H1 (cell line): ENCODE data around the gene TLE2. TPM values are rescaled to one million over a fixed set of nuclear protein-coding genes. Genes with fewer than 3 reads are reported as not detected.

Experiments used
- CTCF ChIA-PET: fragments of 300-600 bp; sonication (Branson Sonifier 250); formaldehyde crosslinking; loops from one replicate; lab custom pipeline; 2021; ENCODE audit not compliant: partially characterized antibody; lab: Charles Lee
- POLR2A ChIA-PET: fragments of 300-600 bp; sonication (Branson Sonifier 250); formaldehyde crosslinking; loops from one replicate; lab custom pipeline; 2021; ENCODE audit warnings: inconsistent platforms; ENCODE audit not compliant: partially characterized antibody; lab: Charles Lee
- DNase-seq, 2 experiments: peaks; one replicate each; pipeline versions ENCODE4 v3.0.0 to v3.0.0-alpha.2; 2010 to 2022; ENCODE audit warnings: low spot score in 2 of 2, low read depth in 1 of 2, mixed read lengths in 1 of 2
- FAIRE-seq: peaks from 2 replicates; lab custom pipeline; 2011; peaks lifted over from hg19 to GRCh38; lab: Jason Lieb, UNC
- H2AFZ ChIP-seq: 2 replicates; pipeline ENCODE4 v1.8.1; 2012; ENCODE audit warnings: low read length, inconsistent platforms
- H2AK5ac ChIP-seq: 2 replicates; pipeline ENCODE4 v1.6.1; 2013; ENCODE audit warnings: low read depth, low read length
- H2BK120ac ChIP-seq: replicated peaks from 2 replicates; pipeline ENCODE3; 2013; ENCODE audit warnings: low read depth, low read length, inconsistent platforms
- H2BK12ac ChIP-seq: 2 replicates; pipeline ENCODE4 v1.6.1; 2013; ENCODE audit warnings: low read depth, low read length
- H2BK15ac ChIP-seq: 2 replicates; pipeline ENCODE4 v1.6.1; 2013; ENCODE audit warnings: low read length
- H2BK20ac ChIP-seq: 2 replicates; pipeline ENCODE4 v1.6.1; 2013; ENCODE audit warnings: low read length
- H2BK5ac ChIP-seq: 2 replicates; pipeline ENCODE4 v1.6.1; 2013; ENCODE audit warnings: low read depth, low read length
- H3K14ac ChIP-seq: 2 replicates; pipeline ENCODE4 v1.6.1; 2013; ENCODE audit warnings: inconsistent platforms; ENCODE audit not compliant: insufficient read length
- H3K18ac ChIP-seq: 2 replicates; pipeline ENCODE4 v1.6.1; 2013; ENCODE audit warnings: low read length; ENCODE audit errors: extremely low read depth
- H3K23ac ChIP-seq: 2 replicates; pipeline ENCODE4 v1.6.1; 2013; ENCODE audit warnings: inconsistent platforms; ENCODE audit not compliant: insufficient read length
- H3K23me2 ChIP-seq: 2 replicates; pipeline ENCODE4 v1.6.1; 2013; ENCODE audit warnings: low read depth, low read length
- H3K27ac ChIP-seq: 2 replicates; pipeline ENCODE4 v1.6.1; 2011; ENCODE audit warnings: low read depth, low read length, inconsistent platforms
- H3K27me3 ChIP-seq, 4 experiments: replicated peaks in 1 of 4; 1 replicate in 1 of 4; 2 replicates in 3 of 4; pipeline versions ENCODE4 v1.6.1 to v1.8.1; 2011 to 2013; ENCODE audit warnings: low read length in 3 of 4, mild to moderate bottlenecking in 3 of 4, inconsistent platforms in 2 of 4, mixed read lengths in 2 of 4, moderate library complexity in 1 of 4; ENCODE audit not compliant: control insufficient read depth in 3 of 4, insufficient read depth in 3 of 4; ENCODE audit errors: extremely low read depth in 1 of 4
- H3K36me3 ChIP-seq, 4 experiments: 2 replicates each; pipeline versions ENCODE4 v1.6.1 to v1.8.1; 2011 to 2013; ENCODE audit warnings: mild to moderate bottlenecking in 4 of 4, low read length in 3 of 4, moderate library complexity in 2 of 4, control low read depth in 1 of 4, inconsistent platforms in 1 of 4; ENCODE audit not compliant: insufficient read depth in 4 of 4, control insufficient read depth in 2 of 4
- H3K4ac ChIP-seq: replicated peaks from 2 replicates; pipeline ENCODE3; 2013; ENCODE audit warnings: low read length, low read depth, mixed read lengths, inconsistent platforms; ENCODE audit not compliant: insufficient read length
- H3K4me1 ChIP-seq, 4 experiments: replicated peaks in 1 of 4; 1 replicate in 1 of 4; 2 replicates in 3 of 4; pipeline versions ENCODE4 v1.6.1 to v1.8.1; 2011 to 2013; ENCODE audit warnings: low read length in 3 of 4, inconsistent platforms in 2 of 4, mixed read lengths in 1 of 4; ENCODE audit not compliant: insufficient read depth in 4 of 4, control insufficient read depth in 3 of 4
- H3K4me2 ChIP-seq, 2 experiments: 2 replicates each; pipeline versions ENCODE4 v1.6.1 to v1.8.1; 2011 to 2013; ENCODE audit warnings: low read depth in 2 of 2, low read length in 2 of 2, control low read depth in 1 of 2, inconsistent platforms in 1 of 2, mild to moderate bottlenecking in 1 of 2; ENCODE audit not compliant: insufficient read depth in 1 of 2
- H3K4me3 ChIP-seq, 4 experiments: fragments of 200-600, 300-600 bp in 1 of 4; sonication (generic), shearing (Covaris generic), sonication (Bioruptor Twin) in 1 of 4; 2 replicates each; pipeline versions ENCODE4 v1.5.1 to v1.8.1; 2011 to 2016; ENCODE audit warnings: low read length in 4 of 4, low read depth in 3 of 4, control low read depth in 2 of 4, inconsistent platforms in 2 of 4, mild to moderate bottlenecking in 2 of 4, mixed read lengths in 1 of 4, moderate library complexity in 1 of 4; ENCODE audit not compliant: insufficient read depth in 2 of 4; ENCODE audit errors: extremely low read depth in 1 of 4
- H3K56ac ChIP-seq: replicated peaks from 2 replicates; pipeline ENCODE3; 2013; ENCODE audit warnings: low read depth, mild to moderate bottlenecking, mixed read lengths, low read length, inconsistent platforms; ENCODE audit not compliant: insufficient read length
- H3K79me1 ChIP-seq: 2 replicates; pipeline ENCODE4 v1.6.1; 2013; ENCODE audit warnings: low read depth, low read length, control low read depth
- H3K79me2 ChIP-seq, 2 experiments: 2 replicates each; pipeline versions ENCODE4 v1.6.1 to v1.8.1; 2012 to 2013; ENCODE audit warnings: low read length in 2 of 2, mild to moderate bottlenecking in 2 of 2, inconsistent platforms in 1 of 2; ENCODE audit not compliant: insufficient read depth in 2 of 2, control insufficient read depth in 1 of 2
- H3K9ac ChIP-seq, 4 experiments: replicated peaks in 1 of 4; 1 replicate in 1 of 4; 2 replicates in 3 of 4; pipeline versions ENCODE4 v1.6.1 to v1.8.1; 2011 to 2013; ENCODE audit warnings: low read depth in 3 of 4, low read length in 3 of 4, control low read depth in 2 of 4, mild to moderate bottlenecking in 2 of 4, moderate library complexity in 2 of 4, inconsistent platforms in 1 of 4; ENCODE audit errors: extremely low read depth in 1 of 4
- H3K9me3 ChIP-seq, 2 experiments: 2 replicates each; pipeline versions ENCODE4 v1.6.1 to v1.8.1; 2012 to 2013; ENCODE audit warnings: mild to moderate bottlenecking in 2 of 2, moderate library complexity in 2 of 2, control low read depth in 1 of 2, inconsistent platforms in 1 of 2, low read depth in 1 of 2, low read length in 1 of 2, mixed read lengths in 1 of 2; ENCODE audit not compliant: insufficient read depth in 2 of 2
- H4K20me1 ChIP-seq, 2 experiments: replicated peaks in 1 of 2; 2 replicates each; pipeline versions ENCODE3 to v1.8.1; 2011 to 2013; ENCODE audit warnings: inconsistent platforms in 2 of 2, low read length in 2 of 2, mild to moderate bottlenecking in 1 of 2; ENCODE audit not compliant: insufficient read depth in 2 of 2, control insufficient read depth in 1 of 2
- H4K5ac ChIP-seq: 2 replicates; pipeline ENCODE4 v1.6.1; 2013; ENCODE audit warnings: low read length, low read depth, mixed read lengths, inconsistent platforms; ENCODE audit not compliant: insufficient read length
- H4K8ac ChIP-seq: 2 replicates; pipeline ENCODE4 v1.8.0; 2013; ENCODE audit warnings: mild to moderate bottlenecking, moderate library complexity, low read length, inconsistent platforms; ENCODE audit not compliant: insufficient read depth; ENCODE audit errors: extremely low read depth
- H4K91ac ChIP-seq: replicated peaks from 2 replicates; pipeline ENCODE3; 2013; ENCODE audit warnings: low read length, mixed read lengths, inconsistent platforms; ENCODE audit not compliant: insufficient read length
- ATF2 ChIP-seq: IDR thresholded peaks from 2 replicates; pipeline ENCODE4 v1.6.1; 2012; ENCODE audit warnings: low read length, inconsistent platforms
- KDM1A ChIP-seq: fragments of 200-600, 300-600 bp; sonication (generic); IDR thresholded peaks from 2 replicates; pipeline ENCODE4 v1.7.1; 2016; ENCODE audit warnings: mild to moderate bottlenecking, low read length, borderline replicate concordance
- WGBS, 2 experiments: shearing (Covaris generic) in 1 of 2; methylation state at CpG; one replicate each; pipeline versions ENCODE4 v1.1.6 to v1.1.7; 2013 to 2015; ENCODE audit warnings: low lambda C conversion rate in 2 of 2, mixed read lengths in 2 of 2, inconsistent platforms in 1 of 2, low coverage in 1 of 2, missing lambda C conversion rate in 1 of 2; ENCODE audit not compliant: insufficient replicate concordance in 2 of 2, insufficient coverage in 1 of 2, insufficient read length in 1 of 2; ENCODE audit errors: extremely low coverage in 1 of 2, missing lambda C conversion rate in 1 of 2; 5-methylcytosine and 5-hydroxymethylcytosine counted together
- polyA plus RNA-seq, 7 experiments: library from polyadenylated mRNA; depleted of rRNA in 3 of 7; stranded (reverse) in 5 of 7; unstranded in 2 of 7; fragments of >200 nt in 5 of 7; fragments of 200-250 nt in 2 of 7; gene quantifications; 1 replicate in 5 of 7; 2 replicates in 1 of 7; 4 replicates in 1 of 7; pipeline versions ENCODE4 v1.2.1 to v1.2.3, GENCODE V29; 2011 to 2013; ENCODE audit warnings: missing spikeins in 2 of 7, mixed read lengths in 2 of 7
- total RNA-seq: library from RNA; stranded (reverse); fragmentation: NEBNext Ultra II Directional; extraction: Animal tissue kit (Norgen Biotek cat#: 25700); gene quantifications from 2 replicates; pipeline ENCODE4 v1.2.1, GENCODE V29; 2021

The TLE2 gene
- total and polyA plus RNA-seq, 2 of the 8 experiments (the other 6 are each of a cell fraction or from before 2014, with no cell fraction given): 8.0 to 11.5 TPM

DNA sequence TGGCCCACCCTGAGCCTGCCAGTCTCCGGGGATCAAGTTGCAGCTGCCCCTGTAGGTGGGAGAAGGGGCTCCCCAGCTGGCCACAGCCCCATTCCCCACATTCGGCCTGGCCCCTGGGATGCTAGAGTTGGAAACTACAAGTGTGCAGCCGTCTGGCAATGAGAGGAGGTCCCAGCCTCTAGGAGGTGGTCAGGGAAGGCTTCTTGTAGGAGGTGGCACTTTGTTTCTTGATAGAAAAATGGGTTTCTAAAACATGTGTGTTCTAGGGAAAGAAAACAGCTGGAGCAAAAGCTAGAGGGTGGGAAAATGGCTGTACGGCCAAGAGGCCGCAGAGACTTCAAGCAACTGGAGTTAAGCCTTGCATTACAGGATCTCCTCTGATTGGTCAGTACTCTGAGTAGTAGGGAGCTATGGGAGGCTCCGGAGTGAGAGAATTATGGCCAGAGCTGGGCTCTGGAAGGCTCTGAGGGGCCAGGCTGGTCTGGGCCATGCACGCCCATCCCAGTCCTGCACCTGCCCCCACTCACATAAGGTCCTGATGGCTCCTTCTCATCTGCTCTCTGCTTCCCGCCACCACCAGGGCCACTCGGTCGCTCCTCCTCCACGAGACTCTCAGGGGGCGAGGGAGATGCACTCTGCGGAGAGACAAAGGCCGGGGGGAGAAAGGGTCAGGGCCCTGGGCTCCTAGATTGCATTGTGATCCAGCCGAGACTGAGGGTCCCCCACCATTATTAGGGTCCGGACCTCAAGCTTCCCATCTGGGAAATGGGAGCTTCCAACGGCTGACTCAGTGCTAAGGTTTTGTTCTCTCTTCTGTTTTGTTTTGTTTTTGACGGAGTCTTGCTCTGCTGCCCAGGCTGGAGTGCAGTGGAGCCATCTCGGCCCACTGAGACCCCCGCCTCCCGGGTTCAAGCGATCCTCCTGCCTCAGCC is 13.7 kb downstream of the TLE2 start:
- H4K91ac ChIP-seq: no peak overlapping the region
- no peak overlapping the region for H3K4ac ChIP-seq
- ChIA-PET CTCF (interaction anchor here (0.7 to 1.1 kb wide), 4 partner anchors 10 to 60 kb away, joined by 3 read pairs; no protein-coding TSS in a partner anchor), POLR2A (interaction anchor here (1.9 to 2.5 kb wide), 3 partner anchors 10 to 21 kb away, joined by 4 to 9 read pairs (median 7); no protein-coding TSS in a partner anchor)
- no peak overlapping the region for H2AK5ac ChIP-seq
- H3K14ac ChIP-seq: no peak overlapping the region
- 91% methylated on average over 22 of the region's 22 CpGs; no CpG with 5 or more reads in 1 of the 2 experiments for WGBS, 2 experiments
- FAIRE-seq (no peak), DNase-seq (no peak)
- H3K9me3 ChIP-seq: no peaks in the 10 kb centered on the region
- no peak overlapping the region for H3K23ac ChIP-seq
- no peak overlapping the region for H2BK20ac ChIP-seq
- H2AFZ ChIP-seq: no peak overlapping the region
- no peak overlapping the region for H3K9ac ChIP-seq
- TF ChIP-seq ATF2 (no peak), KDM1A (peak; percentile 89)
- no peak overlapping the region for H2BK5ac ChIP-seq
- no peak overlapping the region for H3K56ac ChIP-seq
- no peak overlapping the region for H4K5ac ChIP-seq
- no peaks in the 10 kb centered on the region for H4K20me1 ChIP-seq
- H3K18ac ChIP-seq: no peak overlapping the region
- no peaks in the 10 kb centered on the region for H3K79me1 ChIP-seq
- H3K4me3 ChIP-seq: no peak overlapping the region
- no peaks in the 10 kb centered on the region for H3K27me3 ChIP-seq
- H4K8ac ChIP-seq: no peak overlapping the region
- no peaks in the 10 kb centered on the region for H3K36me3 ChIP-seq
- H3K23me2 ChIP-seq: no peaks in the 10 kb centered on the region
- H3K4me2 ChIP-seq: no peak overlapping the region
- H2BK120ac ChIP-seq: no peak overlapping the region
- no peak overlapping the region for H3K27ac ChIP-seq
- peaks cover 0 to 7% (median 0%) of the 10 kb centered on the region in 4 experiments; a peak in 3 of 7 replicates for H3K4me1 ChIP-seq
- no peaks in the 10 kb centered on the region for H3K79me2 ChIP-seq
- H2BK12ac ChIP-seq: no peak overlapping the region
- no peak overlapping the region for H2BK15ac ChIP-seq
